GM21423 (cell line): ENCODE results near the gene HOXD4.

Experiments
- ATAC-seq: cut with Tn5 transposase; IDR thresholded peaks from one replicate; pipeline ENCODE4 v1.9.1; 2021; ENCODE audit warnings: mild to moderate bottlenecking, moderate library complexity; ENCODE audit not compliant: unreplicated experiment

Gene HOXD4

GRCh38 chr2:176156807-176157498 is 5.6 kb downstream of the HOXD4 start, which contains the start of gene HOXD3:
Gene HOXD3, plus strand, starts transcription at chr2:176157307. Its CDS starts 11,808 bp downstream, at chr2:176169115.
- no peak for ATAC-seq

GRCh38 chr2:176157499-176158185 is 6.3 kb downstream of the HOXD4 start:
- ATAC-seq: no peak

GRCh38 chr2:176158186-176158591 is 6.8 kb downstream of the HOXD4 start:
- no peak for ATAC-seq

- no peak for ATAC-seq
Observed at GRCh38 chr2:176158855-176159662, 7.7 kb downstream of the HOXD4 start.

GRCh38 chr2:176159663-176160250 is 8.4 kb downstream of the HOXD4 start:
- no peak for ATAC-seq

GRCh38 chr2:176160251-176160985 is 9.1 kb downstream of the HOXD4 start:
- no peak for ATAC-seq

GRCh38 chr2:176160986-176161824 is 9.9 kb downstream of the HOXD4 start:
- ATAC-seq: no peak

GRCh38 chr2:176161825-176162626 is 10.7 kb downstream of the HOXD4 start:
- ATAC-seq: no peak

GRCh38 chr2:176162911-176163671 is 11.7 kb downstream of the HOXD4 start:
- ATAC-seq: no peak

GRCh38 chr2:176163672-176164056 is 12.3 kb downstream of the HOXD4 start:
- no peak for ATAC-seq

GRCh38 chr2:176164201-176164600 is 12.9 kb downstream of the HOXD4 start:
- ATAC-seq: no peak

- ATAC-seq: no peak
Observed at GRCh38 chr2:176164611-176165369, 13.4 kb downstream of the HOXD4 start.

- ATAC-seq: no peak
Observed at GRCh38 chr2:176165370-176166050, 14.2 kb downstream of the HOXD4 start.

- ATAC-seq: no peak
Observed at GRCh38 chr2:176166272-176166671, 14.9 kb downstream of the HOXD4 start.

- no peak for ATAC-seq
Observed at GRCh38 chr2:176167398-176167797, 16.0 kb downstream of the HOXD4 start.

GRCh38 chr2:176169181-176169580 is 17.8 kb downstream of the HOXD4 start:
- ATAC-seq: no peak

- ATAC-seq: no peak
Observed at GRCh38 chr2:176169711-176170110, 18.4 kb downstream of the HOXD4 start.
